GM21619 (cell line): ENCODE measurements around the gene AGAP2.
"Not testable (repeated sequence)": the region's sequence is repeated elsewhere in the genome, so short reads cannot be mapped to it uniquely, and the experiment has no call there.

Experiments
- ATAC-seq: cut with Tn5 transposase; IDR thresholded peaks from one replicate; pipeline ENCODE4 v1.9.1; 2021; ENCODE audit not compliant: unreplicated experiment

The AGAP2 gene

GRCh38 chr12:57724936-57725740 lies 13.4 kb downstream of the AGAP2 start:
- ATAC-seq, result no peak

GRCh38 chr12:57724003-57724935 lies 14.3 kb downstream of the AGAP2 start:
- ATAC-seq, result no peak

GRCh38 chr12:57723630-57723962 lies 14.9 kb downstream of the AGAP2 start:
- no peak for ATAC-seq

GRCh38 chr12:57722716-57723629 lies 15.6 kb downstream of the AGAP2 start:
- no peak for ATAC-seq

GRCh38 chr12:57721846-57722608 lies 16.5 kb downstream of the AGAP2 start:
- ATAC-seq, result not testable (repeated sequence)

- no peak for ATAC-seq
These were observed 17.6 kb downstream of the AGAP2 start for GRCh38 chr12:57720606-57721595.

- ATAC-seq, result no peak
These were observed 18.6 kb downstream of the AGAP2 start for GRCh38 chr12:57719777-57720605.

- ATAC-seq, result no peak
These were observed 19.7 kb downstream of the AGAP2 start for GRCh38 chr12:57718641-57719528.

GRCh38 chr12:57717846-57718640 lies 20.5 kb downstream of the AGAP2 start:
- no peak for ATAC-seq

GRCh38 chr12:57717131-57717530 lies 21.4 kb downstream of the AGAP2 start:
- no peak for ATAC-seq

GRCh38 chr12:57716305-57716704 lies 22.2 kb downstream of the AGAP2 start:
- no peak for ATAC-seq

GRCh38 chr12:57715786-57716185 lies 22.8 kb downstream of the AGAP2 start:
- no peak for ATAC-seq

GRCh38 chr12:57715036-57715748 lies 23.4 kb downstream of the AGAP2 start:
- not testable (repeated sequence) for ATAC-seq

GRCh38 chr12:57713209-57713608 lies 25.3 kb downstream of the AGAP2 start:
- ATAC-seq, result no peak

GRCh38 chr12:57712701-57713100 lies 25.8 kb downstream of the AGAP2 start:
- no peak for ATAC-seq

GRCh38 chr12:57708296-57708695 lies 30.2 kb downstream of the AGAP2 start:
- ATAC-seq, result no peak
